SJSA1 (cell line): ENCODE results near the gene PSKH1. TPM values are rescaled to one million over a fixed set of nuclear protein-coding genes. Genes with fewer than 3 reads are reported as not detected.
"Not testable (repeated sequence)": the region's sequence is repeated elsewhere in the genome, so short reads cannot be mapped to it uniquely, and the experiment has no call there.

Experiments
- DNase-seq, 2 experiments: peaks; one replicate each; pipeline ENCODE4 v3.0.0-alpha.2; 2015 to 2020; ENCODE audit warnings: low spot score in 2 of 2, low read depth in 1 of 2
- H3K27ac ChIP-seq: fragments of 250-450 bp; sonication (Bioruptor Pico); 2 replicates; pipeline ENCODE4 v1.5.1; 2020; ENCODE audit warnings: mild to moderate bottlenecking, moderate library complexity
- H3K27me3 ChIP-seq: fragments of 250-450 bp; sonication (Bioruptor Pico); replicated peaks from 2 replicates; pipeline ENCODE4 v1.5.1; 2020; ENCODE audit warnings: mild to moderate bottlenecking, moderate library complexity
- H3K36me3 ChIP-seq: fragments of 250-450 bp; sonication (Bioruptor Pico); 2 replicates; pipeline ENCODE4 v1.5.1; 2020; ENCODE audit warnings: mild to moderate bottlenecking
- H3K4me1 ChIP-seq: fragments of 250-450 bp; sonication (Bioruptor Pico); replicated peaks from 2 replicates; pipeline ENCODE4 v1.6.1; 2021; ENCODE audit warnings: mild to moderate bottlenecking
- H3K4me3 ChIP-seq: fragments of 250-450 bp; sonication (Bioruptor Pico); 2 replicates; pipeline ENCODE4 v1.5.1; 2020; ENCODE audit warnings: mild to moderate bottlenecking
- H3K9me3 ChIP-seq: fragments of 250-450 bp; sonication (Bioruptor Pico); replicated peaks from 2 replicates; pipeline ENCODE4 v1.5.1; 2020; ENCODE audit warnings: mild to moderate bottlenecking
- total RNA-seq: library from RNA; depleted of rRNA; stranded (reverse); fragments of >200 nt; shearing (Covaris generic); gene quantifications from 2 replicates; pipeline ENCODE4 v1.2.3, GENCODE V29; 2014

The PSKH1 gene
- total RNA-seq, 1 experiment from 2014 or later = 10.6 TPM

DNA sequence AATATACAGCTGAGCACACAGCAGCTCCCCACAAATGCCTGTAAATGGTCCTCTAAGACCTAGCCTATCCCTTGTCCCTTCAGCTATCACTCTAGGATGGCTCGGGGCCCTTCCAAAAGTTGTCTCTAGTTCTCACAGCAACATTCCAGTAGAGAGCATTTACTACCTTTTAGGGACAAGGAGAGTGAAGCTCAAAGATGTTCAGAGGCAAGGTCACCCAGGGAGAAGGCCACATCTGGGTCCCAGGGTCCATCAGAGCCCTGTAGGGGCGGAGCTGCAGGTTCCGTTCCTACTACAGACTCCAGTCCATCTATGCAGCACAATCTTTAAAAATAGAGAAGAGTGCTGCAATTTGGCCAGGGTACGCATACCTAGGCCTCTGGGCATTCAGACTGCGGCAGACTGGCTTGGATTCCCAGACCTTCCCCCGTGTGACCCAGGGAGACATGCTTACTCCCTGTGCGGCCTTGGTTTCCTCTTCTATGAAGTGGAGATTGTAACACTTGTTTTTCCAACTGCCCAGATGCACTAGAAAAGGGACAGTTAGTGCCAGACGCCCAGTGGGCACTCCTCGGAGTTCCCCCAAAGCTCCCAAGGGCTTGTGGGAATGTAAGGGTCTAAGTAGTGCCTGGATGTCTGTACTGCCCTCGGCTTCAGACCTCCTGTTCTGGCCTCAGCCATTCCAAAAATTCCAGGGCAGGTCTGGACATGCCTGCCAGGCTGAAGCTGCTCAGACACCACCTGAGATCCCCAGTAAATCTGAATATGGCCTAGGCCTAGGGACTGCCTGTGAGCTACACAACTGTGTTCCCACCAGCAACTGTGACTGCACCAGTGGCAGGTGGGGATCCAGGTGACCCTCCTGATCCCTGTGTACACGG lies 72.9 kb downstream of the PSKH1 start:
- no peak for DNase-seq
- H3K4me1 ChIP-seq = peaks cover 26% of the 10 kb centered on the region
- H3K27ac ChIP-seq = peak overlapping the region; percentile 6; the same call in 1 of the 2 replicates
- H3K36me3 ChIP-seq = peaks cover 75% of the 10 kb centered on the region
- H3K27me3 ChIP-seq = no peaks in the 10 kb centered on the region
- peaks cover 4% of the 10 kb centered on the region for H3K9me3 ChIP-seq
- peak overlapping the region; percentile 98 for H3K4me3 ChIP-seq

DNA sequence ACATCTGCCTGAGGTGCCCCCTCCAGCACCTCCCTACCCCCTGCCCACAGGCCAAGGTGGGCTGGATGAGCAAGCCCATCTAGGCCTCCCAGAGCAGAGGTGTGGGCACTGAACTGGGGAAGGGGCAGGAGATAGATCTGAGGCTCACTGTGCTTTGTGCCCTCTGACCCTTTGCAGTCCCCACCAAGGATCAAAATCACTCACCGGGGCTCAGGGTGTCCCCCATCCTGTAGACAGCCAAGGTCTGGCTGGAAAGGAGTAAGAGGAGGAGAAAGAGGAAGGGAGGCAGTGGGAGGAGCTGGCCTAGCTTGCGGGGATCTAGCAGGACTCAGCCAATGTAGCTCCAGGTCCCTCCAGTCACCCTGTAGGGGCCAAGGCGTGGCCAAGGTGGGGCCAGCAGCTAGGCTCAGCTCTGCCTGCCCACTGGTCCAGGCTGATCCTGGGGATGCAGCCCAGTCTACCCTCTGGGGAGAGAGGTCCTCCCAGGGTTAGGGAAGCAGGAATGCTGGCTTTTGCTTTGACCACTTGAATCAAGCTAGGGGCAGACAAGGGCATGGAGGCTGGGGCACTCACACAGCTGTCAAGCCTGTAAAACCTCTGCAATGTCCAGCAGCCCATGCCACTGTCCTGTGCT lies 73.6 kb downstream of the PSKH1 start:
- peaks cover 68% of the 10 kb centered on the region for H3K36me3 ChIP-seq
- H3K9me3 ChIP-seq = peaks cover 4% of the 10 kb centered on the region
- H3K27ac ChIP-seq = no peak overlapping the region
- H3K4me3 ChIP-seq = peak overlapping the region; percentile 98
- peaks cover 26% of the 10 kb centered on the region for H3K4me1 ChIP-seq
- DNase-seq = peak in 1 of 2 experiments; percentile 34
- no peaks in the 10 kb centered on the region for H3K27me3 ChIP-seq

DNA sequence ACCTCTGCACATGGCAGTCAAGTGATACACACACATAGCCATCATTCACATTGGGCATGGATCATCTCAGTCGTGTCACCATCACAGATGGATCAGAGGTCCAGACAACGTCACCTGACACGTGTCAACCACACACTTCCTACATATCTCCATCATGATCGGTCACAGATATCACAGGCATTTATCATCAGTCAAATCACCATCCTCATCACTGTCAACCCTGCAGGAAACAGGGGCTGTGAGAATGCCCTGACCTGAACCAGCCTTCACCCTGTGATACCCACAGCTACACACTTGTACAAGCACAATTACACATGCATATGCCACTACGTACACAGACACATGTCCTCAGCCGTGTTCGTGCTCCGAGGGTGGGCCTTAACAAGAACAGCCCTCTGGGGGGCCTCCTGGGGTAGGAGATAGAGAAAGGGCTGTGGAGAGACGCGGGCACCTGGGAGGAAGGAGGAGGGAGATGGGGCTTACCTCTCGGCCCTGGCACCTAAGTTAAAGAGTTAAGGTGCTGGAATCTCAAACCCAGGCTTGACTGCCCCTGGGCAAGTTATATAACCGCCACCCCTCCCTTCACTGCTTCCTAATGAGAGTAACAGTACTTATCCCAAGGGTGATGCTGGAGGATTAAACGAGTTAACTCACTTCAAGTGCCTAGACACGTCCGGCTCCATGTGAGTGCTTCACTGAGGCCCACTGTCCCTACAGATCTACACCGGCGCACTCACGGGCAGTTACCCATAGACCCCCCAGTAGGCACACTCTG lies 74.3 kb downstream of the PSKH1 start:
- Histone ChIP-seq H3K4me1 (peaks cover 26% of the 10 kb centered on the region), H3K27me3 (no peaks in the 10 kb centered on the region), H3K4me3 (peak overlapping the region; percentile 98), H3K9me3 (peaks cover 4% of the 10 kb centered on the region), H3K27ac (peak overlapping the region; percentile 97), H3K36me3 (peaks cover 61% of the 10 kb centered on the region)
- DNase-seq = peak in 1 of 2 experiments; percentile 36

DNA sequence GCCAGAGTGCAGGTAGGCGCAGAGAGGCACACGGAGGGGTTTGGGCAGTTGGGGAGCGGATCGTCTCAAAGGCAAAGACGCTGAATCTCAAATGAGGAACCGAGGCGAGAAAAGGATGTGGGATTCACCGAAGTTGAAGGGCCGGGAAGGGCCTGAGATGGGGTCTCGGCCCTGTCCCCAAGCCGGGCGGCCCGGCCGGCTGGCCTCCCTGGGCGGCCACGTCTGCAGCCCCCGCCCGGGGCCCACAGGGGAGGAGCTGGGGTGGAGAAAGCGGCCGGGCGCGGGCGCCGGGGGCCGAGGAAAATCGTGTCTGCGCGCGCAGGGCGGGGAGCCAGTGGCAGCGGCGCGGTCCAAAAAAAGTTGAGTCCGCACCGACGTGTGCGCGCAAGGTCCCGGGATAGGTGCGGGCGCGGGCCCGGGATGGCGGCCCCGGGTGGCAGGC lies 74.9 kb downstream of the PSKH1 start:
- Histone ChIP-seq H3K36me3 (peaks cover 55% of the 10 kb centered on the region), H3K27me3 (no peaks in the 10 kb centered on the region), H3K9me3 (peaks cover 4% of the 10 kb centered on the region), H3K4me3 (peak overlapping the region; percentile 98), H3K27ac (peak overlapping the region; percentile 97), H3K4me1 (peaks cover 26% of the 10 kb centered on the region)
- peak in 1 of 2 experiments; percentile 61 for DNase-seq

DNA sequence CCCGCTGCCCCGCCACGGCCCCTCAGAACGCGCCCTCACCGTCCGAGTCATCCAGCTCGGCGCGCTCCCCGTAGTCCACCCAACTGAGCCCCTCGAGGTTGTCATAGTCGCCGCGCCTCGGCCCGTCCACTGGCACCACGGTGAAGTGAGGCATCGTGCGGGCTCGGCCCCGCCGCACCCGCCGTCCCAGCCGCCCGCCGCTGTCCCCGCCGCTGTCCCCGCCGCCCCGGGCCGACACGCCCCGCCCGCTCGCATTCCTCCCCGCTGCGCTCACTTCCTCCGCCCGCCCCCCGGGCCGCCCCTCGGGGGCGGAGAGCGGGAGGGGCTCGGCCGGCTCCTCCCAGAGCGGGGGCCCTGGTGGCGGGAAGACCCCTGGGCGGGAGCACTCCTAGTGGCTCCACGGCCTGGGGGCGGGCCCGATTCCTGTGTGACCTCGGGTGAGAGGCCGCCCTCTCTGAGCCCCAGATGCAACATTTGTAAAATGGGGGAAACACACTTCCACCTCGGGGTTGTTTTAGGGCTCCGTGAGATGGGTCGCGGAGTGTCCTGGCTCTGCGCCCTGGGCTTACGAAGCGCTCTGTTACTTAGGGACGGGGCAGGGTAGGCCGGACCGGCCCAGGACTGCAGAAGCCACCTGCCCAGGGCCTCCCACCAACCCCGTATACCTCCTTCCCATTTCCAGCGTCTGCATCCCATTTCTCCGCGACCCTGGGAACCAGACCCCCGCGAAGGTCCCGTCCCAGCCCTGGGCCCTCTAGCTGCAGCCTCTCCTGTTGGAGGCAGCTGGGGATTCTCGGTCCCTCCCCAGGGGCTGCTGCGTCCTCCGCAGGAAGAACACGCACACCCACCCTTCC lies 75.6 kb downstream of the PSKH1 start, which contains the start of gene SLC12A4:
SLC12A4 (minus strand) TSS at position 238 of the 854 bp plus-strand sequence; CDS start at position 154, 84 bp downstream.
- Histone ChIP-seq H3K36me3 (peaks cover 48% of the 10 kb centered on the region), H3K9me3 (peaks cover 4% of the 10 kb centered on the region), H3K27ac (peak within 1 kb of the TSS; percentile 97), H3K4me3 (peak within 1 kb of the TSS; percentile 98), H3K27me3 (no peaks in the 10 kb centered on the region), H3K4me1 (peaks cover 26% of the 10 kb centered on the region)
- DNase-seq = peak; percentile 80 to 92

DNA sequence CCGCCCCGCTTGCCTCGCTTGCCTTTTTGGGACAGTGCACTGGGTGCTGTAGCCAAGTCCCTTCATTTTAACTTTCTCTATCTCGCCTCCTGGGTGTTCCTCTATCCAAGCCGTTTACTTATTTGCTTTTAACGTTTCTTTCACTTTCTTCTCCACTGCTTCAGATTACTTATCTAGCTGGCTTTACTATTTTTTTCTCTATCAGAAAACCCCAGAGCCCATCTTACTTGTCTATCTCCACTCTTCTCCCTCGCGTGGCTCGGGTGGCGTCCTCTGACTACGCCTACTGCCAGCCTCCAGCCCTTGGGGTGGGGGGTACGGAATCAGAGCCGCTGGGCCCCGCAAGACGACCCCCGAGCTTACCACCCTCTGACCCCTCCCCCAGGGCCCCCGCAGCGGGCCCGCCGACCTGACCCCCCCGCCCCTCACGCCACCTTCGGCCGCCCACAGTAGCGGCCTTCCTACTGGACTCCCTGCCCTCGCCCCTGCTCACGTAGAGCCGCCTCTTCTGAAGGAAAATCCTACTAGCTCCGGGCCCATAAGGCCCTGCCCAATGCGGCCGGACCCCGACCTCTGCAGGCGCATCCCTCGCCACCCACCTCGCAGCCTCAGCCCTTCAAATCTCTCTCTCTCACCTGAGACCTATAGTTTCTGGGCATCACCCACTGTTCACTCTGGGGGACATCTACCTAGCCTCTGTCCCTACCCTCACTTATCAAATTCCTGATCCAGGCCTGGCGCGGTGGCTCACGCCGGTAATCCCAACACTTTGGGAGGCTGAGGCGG lies 76.4 kb downstream of the PSKH1 start:
- DNase-seq = no peak
- Histone ChIP-seq H3K27ac (no peak overlapping the region), H3K4me1 (peaks cover 26% of the 10 kb centered on the region), H3K36me3 (peaks cover 40% of the 10 kb centered on the region), H3K4me3 (no peak overlapping the region), H3K9me3 (peaks cover 4% of the 10 kb centered on the region), H3K27me3 (no peaks in the 10 kb centered on the region)

DNA sequence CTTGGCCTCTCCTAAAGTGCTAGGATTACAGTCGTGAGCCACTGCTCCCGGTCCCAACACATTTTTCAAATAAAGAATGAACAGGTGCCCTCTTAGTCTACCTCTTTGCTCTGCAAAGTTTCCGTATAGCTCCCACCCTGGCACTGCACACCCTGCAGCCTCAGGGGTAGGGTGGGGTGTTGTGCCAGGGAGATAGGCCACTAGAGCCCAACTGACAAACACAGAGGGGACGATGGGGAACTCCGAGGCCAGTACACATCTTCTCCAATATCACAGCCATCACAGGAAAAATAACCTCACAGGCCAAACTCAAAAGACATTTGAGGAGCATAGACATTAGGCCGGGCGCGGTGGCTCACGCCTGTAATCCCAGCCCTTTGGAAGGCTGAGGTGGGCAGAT lies 78.1 kb downstream of the PSKH1 start:
- H3K36me3 ChIP-seq = peaks cover 23% of the 10 kb centered on the region
- H3K4me3 ChIP-seq = no peak overlapping the region
- peaks cover 18% of the 10 kb centered on the region for H3K4me1 ChIP-seq
- peaks cover 4% of the 10 kb centered on the region for H3K9me3 ChIP-seq
- no peaks in the 10 kb centered on the region for H3K27me3 ChIP-seq
- DNase-seq = no peak
- H3K27ac ChIP-seq = no peak overlapping the region

DNA sequence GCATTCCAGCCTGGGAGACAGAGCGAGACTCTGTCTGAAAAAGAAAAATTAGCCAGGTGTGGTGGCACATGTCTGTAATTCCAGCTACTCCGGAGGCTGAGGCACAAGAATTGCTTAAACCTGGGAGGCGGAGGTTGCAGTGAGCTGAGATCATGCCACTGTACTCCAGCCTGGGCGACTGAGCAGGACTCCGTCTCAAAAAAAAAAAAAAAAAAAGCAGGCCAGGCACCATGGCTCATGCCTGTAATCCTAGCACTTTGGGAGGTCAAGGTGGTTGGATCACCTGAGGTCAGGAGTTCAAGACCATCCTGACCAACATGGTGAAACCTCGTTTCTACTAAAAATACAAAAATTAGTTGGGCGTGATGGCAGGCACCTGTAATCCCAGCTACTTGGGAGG lies 79.2 kb downstream of the PSKH1 start:
- peaks cover 11% of the 10 kb centered on the region for H3K36me3 ChIP-seq
- DNase-seq, H3K4me3 ChIP-seq, H3K27ac ChIP-seq, H3K27me3 ChIP-seq, H3K9me3 ChIP-seq, H3K4me1 ChIP-seq: not testable (repeated sequence)

DNA sequence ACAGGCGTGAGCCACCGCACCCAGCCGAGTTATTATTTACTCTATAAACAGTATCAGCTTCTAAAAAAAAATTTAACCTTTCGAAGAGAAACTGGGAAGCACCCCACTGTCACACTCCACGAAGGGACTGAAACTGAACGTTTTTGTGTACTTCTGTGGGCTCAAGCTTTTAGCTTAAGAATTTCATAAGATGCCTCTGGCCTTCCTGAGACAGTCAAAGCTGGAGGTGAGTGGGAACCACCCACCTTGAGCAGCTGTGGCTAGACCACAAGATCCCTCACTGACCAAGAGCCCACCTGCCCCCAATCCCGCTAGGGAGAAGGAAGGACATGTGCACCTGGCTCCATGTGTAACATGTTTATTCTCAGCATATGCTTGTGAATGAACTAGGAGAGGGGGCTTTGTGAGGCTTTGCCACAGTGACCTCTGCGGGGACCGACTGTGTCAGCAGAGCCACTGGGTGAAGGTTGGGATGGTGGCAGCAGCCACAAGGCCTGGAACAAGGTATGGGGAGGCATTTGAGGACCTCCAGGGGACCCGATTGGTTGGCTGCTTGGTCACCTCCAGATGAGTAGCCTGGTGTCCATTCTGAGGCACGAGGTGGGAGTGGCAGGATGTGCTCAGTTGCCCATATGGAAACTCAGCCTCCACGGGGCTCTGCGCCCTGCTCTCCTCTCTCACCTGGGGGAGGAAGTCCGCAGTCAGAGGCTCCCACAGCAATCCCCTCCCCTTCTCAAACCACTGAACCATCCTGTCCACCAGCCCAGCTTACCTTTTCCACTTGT lies 82.5 kb downstream of the PSKH1 start:
- H3K27me3 ChIP-seq = no peaks in the 10 kb centered on the region
- no peaks in the 10 kb centered on the region for H3K36me3 ChIP-seq
- no peaks in the 10 kb centered on the region for H3K4me1 ChIP-seq
- no peak overlapping the region for H3K27ac ChIP-seq
- no peak overlapping the region for H3K4me3 ChIP-seq
- no peaks in the 10 kb centered on the region; the same call in 1 of the 2 replicates for H3K9me3 ChIP-seq
- no peak for DNase-seq

DNA sequence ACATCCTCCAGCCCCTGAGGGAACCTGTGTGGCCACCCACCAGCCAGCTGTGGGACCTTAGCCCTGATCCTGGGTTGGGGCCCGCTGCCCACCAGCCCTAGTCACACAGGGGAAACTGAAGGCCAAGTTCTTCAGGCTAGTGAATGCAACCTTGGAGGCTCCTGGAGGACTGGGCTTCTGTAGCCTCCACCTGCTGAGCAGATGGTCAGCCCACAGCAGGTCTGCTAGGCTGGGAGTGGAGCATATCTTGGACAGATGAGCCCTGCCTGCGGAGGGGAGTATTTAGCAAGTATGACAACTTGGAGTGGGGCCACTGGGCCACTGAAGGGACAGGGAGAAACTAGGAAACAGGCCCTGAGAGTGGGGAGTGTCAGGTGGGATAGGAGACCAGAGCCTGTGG lies 83.2 kb downstream of the PSKH1 start:
- Histone ChIP-seq H3K36me3 (no peaks in the 10 kb centered on the region), H3K27me3 (no peaks in the 10 kb centered on the region), H3K4me1 (no peaks in the 10 kb centered on the region), H3K9me3 (no peaks in the 10 kb centered on the region; the same call in 1 of the 2 replicates), H3K27ac (no peak overlapping the region), H3K4me3 (no peak overlapping the region)
- no peak for DNase-seq

DNA sequence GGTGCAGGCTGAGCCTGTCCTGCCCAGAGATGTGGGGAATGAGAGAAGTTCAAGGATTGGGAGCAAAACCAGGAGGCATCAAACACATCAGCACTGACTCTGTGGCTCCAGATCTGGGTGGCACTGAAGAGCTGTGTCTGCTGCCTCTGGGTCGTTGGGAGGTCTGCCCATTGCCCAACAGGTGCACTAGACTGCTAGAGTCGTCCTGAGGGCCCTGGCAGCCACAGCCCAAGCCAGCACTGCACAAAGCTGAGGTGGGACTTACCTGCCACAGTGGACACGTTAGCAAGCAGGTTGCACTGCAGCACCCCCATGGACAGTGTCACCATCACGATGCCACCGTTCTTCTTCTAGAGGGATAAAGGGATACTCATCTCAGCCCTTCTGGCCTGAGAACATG lies 84.0 kb downstream of the PSKH1 start:
- no peak overlapping the region for H3K27ac ChIP-seq
- H3K4me1 ChIP-seq = no peaks in the 10 kb centered on the region
- no peak for DNase-seq
- H3K4me3 ChIP-seq = no peak overlapping the region
- H3K36me3 ChIP-seq = no peaks in the 10 kb centered on the region
- no peaks in the 10 kb centered on the region; the same call in 1 of the 2 replicates for H3K9me3 ChIP-seq
- no peaks in the 10 kb centered on the region for H3K27me3 ChIP-seq
